Breast epithelium (tissue), 4 donors: ENCODE data around the gene GAB2. TPM values are rescaled to one million over a fixed set of nuclear protein-coding genes. Genes with fewer than 3 reads are reported as not detected.

Source experiments
- DNase-seq, 2 donors: peaks; one replicate each; pipeline ENCODE4 v3.0.0-alpha.2; 2019; ENCODE audit warnings: low spot score in 2 of 2
- H3K27ac ChIP-seq, 2 donors: fragments of 200-600 bp; sonication (generic) in 1 of 2; one replicate each; pipeline ENCODE4 v1.5.1; 2016 to 2019; ENCODE audit warnings: mild to moderate bottlenecking in 1 of 2
- H3K27me3 ChIP-seq, 2 donors: fragments of 200-600 bp; sonication (generic) in 1 of 2; one replicate each; pipeline versions ENCODE4 v1.5.1 to v1.6.0; 2017 to 2019; ENCODE audit warnings: control low read depth in 1 of 2, mild to moderate bottlenecking in 1 of 2
- H3K36me3 ChIP-seq: fragments of 200-600 bp; one replicate; pipeline ENCODE4 v1.5.1; 2019
- H3K4me1 ChIP-seq, 2 donors: fragments of 200-600 bp; sonication (generic); one replicate each; pipeline ENCODE4 v1.5.1; 2016 to 2019; ENCODE audit warnings: control low read depth in 1 of 2
- H3K4me3 ChIP-seq, 3 donors: fragments of 200-600 bp; sonication (generic); 1 replicate in 2 of 3; 2 replicates in 1 of 3; pipeline ENCODE4 v1.5.1; 2016 to 2019; ENCODE audit warnings: mild to moderate bottlenecking in 3 of 3, moderate library complexity in 2 of 3
- H3K9me3 ChIP-seq, 2 donors: fragments of 200-600 bp; sonication (generic) in 1 of 2; one replicate each; pipeline ENCODE4 v1.5.1; 2016 to 2019; ENCODE audit warnings: control low read depth in 1 of 2
- CTCF ChIP-seq, 3 donors: fragments of 450-650 bp; IDR thresholded peaks; one replicate each; pipeline ENCODE4 v1.5.1; 2016 to 2017; ENCODE audit warnings: antibody characterized with exemption in 3 of 3, mild to moderate bottlenecking in 3 of 3, moderate library complexity in 3 of 3
- POLR2A ChIP-seq: fragments of 450-650 bp; IDR thresholded peaks from one replicate; pipeline ENCODE4 v1.6.1; 2016; ENCODE audit warnings: antibody characterized with exemption, mild to moderate bottlenecking, moderate library complexity
- POLR2AphosphoS5 ChIP-seq, 3 donors: sonication (generic); formaldehyde crosslinking; IDR thresholded peaks; one replicate each; pipeline ENCODE4 v1.6.1; 2017; ENCODE audit warnings: antibody characterized with exemption in 3 of 3
- intact Hi-C: fragments of 100-400 bp; cut with DNase I; formaldehyde crosslinking; loops from one replicate; pipeline ENCODE4 v1.15.1; 2023; ENCODE audit warnings: low total_unique reads
- total RNA-seq, 3 donors: library from RNA; depleted of rRNA; stranded (reverse); fragments of >200 nt; gene quantifications; one replicate each; pipeline ENCODE4 v1.1.0, GENCODE V29; 2016

The GAB2 gene
- total RNA-seq, 3 donors from 2014 or later, result 22.9 to 43.8 (median 24.9) TPM

GRCh38 chr11:78372114-78372768 lies 45.4 kb downstream of the GAB2 start:
- Histone ChIP-seq H3K4me3 (no peak overlapping the region), H3K4me1 (no peaks in the 10 kb centered on the region), H3K9me3 (no peaks in the 10 kb centered on the region), H3K27ac (no peak overlapping the region), H3K36me3 (no peaks in the 10 kb centered on the region), H3K27me3 (no peaks in the 10 kb centered on the region)
- DNase-seq, result no peak
- no peak for TF ChIP-seq POLR2AphosphoS5 (IDR thresholded peaks at IDR 0.05)
- no peak for TF ChIP-seq CTCF (IDR thresholded peaks at IDR 0.05)
- TF ChIP-seq POLR2A, result no peak
- intact Hi-C loops, result no loop called here

GRCh38 chr11:78371221-78371891 lies 46.3 kb downstream of the GAB2 start:
- TF ChIP-seq CTCF (IDR thresholded peaks at IDR 0.05) (no peak), POLR2A (no peak), POLR2AphosphoS5 (IDR thresholded peaks at IDR 0.05) (no peak)
- H3K4me3 ChIP-seq, result no peak overlapping the region
- H3K27me3 ChIP-seq, result no peaks in the 10 kb centered on the region
- H3K27ac ChIP-seq, result no peak overlapping the region
- no peaks in the 10 kb centered on the region for H3K36me3 ChIP-seq
- H3K9me3 ChIP-seq, result no peaks in the 10 kb centered on the region
- intact Hi-C loops, result no loop called here
- no peak for DNase-seq
- H3K4me1 ChIP-seq, result no peaks in the 10 kb centered on the region

DNA sequence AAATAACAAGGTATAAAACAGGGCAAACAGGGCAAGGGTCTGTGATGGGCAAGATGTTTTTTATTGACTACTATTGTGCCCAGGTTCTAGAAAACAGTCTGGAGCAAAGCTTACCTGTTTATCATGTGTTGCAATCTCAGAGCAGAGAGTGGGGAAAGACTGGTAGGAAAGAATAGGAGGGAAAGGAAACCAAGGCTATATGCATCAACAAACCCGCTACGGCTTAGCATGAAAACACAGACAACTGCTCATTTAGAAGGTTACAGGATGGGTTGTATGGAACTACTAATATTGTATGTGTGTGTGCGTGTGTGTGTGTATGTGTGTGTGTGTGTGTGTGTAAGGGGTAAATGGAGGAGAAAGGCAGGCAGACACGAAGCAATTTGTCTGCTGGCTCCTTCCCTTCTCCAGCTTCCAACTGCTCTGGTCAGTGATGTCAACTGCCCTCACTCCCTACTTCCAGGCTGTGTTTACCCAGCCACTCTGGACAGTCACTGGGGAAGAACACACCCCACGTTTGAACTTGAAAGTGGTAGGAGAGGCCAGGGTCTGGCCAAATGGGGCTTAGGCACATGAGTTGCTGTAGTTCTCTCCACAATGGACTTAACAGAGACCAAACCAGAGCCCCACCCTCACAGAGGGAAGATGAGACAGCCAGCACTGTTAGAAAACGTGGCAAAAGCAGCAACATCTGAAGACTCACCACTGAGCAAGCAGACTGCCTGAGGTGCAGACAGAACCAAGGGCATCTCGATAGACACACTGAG lies 47.0 kb downstream of the GAB2 start:
- no peaks in the 10 kb centered on the region for H3K9me3 ChIP-seq
- H3K4me3 ChIP-seq, result no peak overlapping the region
- peak overlapping the region in 1 of 2 donors; percentile 34 for H3K27ac ChIP-seq
- DNase-seq, result no peak
- H3K36me3 ChIP-seq, result no peaks in the 10 kb centered on the region
- TF ChIP-seq CTCF (IDR thresholded peaks at IDR 0.05) (no peak), POLR2A (no peak), POLR2AphosphoS5 (IDR thresholded peaks at IDR 0.05) (no peak)
- H3K27me3 ChIP-seq, result no peaks in the 10 kb centered on the region
- intact Hi-C loops, result no loop called here
- peaks cover 0 to 1% of the 10 kb centered on the region in 2 donors for H3K4me1 ChIP-seq

- TF ChIP-seq POLR2A (no peak), POLR2AphosphoS5 (IDR thresholded peaks at IDR 0.05) (no peak), CTCF (IDR thresholded peaks at IDR 0.05) (no peak)
- H3K4me3 ChIP-seq, result no peak overlapping the region
- H3K4me1 ChIP-seq, result peaks cover 0 to 8% of the 10 kb centered on the region in 2 donors
- intact Hi-C loops, result no loop called here
- no peak for DNase-seq
- H3K36me3 ChIP-seq, result no peaks in the 10 kb centered on the region
- H3K27ac ChIP-seq, result peak overlapping the region; percentile 34 to 38
- no peaks in the 10 kb centered on the region for H3K27me3 ChIP-seq
- no peaks in the 10 kb centered on the region for H3K9me3 ChIP-seq
Measured at GRCh38 chr11:78365381-78365792, 52.2 kb downstream of the GAB2 start.
